Measurements from ENCODE around the gene EFHD2.

Gene EFHD2

DNA sequence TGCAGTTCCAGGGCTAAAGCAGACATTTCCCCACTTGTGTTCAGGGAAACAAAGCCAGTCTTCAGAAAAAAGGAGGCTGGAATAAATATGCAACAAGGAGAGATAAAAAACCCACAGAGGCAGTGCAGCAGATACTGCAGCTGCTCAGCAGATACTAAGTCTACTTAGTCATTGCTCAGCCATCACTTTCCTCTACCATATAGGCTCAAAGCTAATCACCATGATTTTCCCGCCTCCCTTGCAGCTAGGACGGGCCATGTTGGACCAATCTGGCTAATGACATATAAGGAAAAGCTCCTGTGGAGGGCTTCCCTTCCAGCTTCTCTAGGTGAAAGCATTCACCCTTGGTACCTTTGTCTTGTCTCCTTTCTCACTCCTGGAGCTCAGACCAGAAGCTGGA lies 10.0 kb upstream of the EFHD2 start:
- Histone ChIP-seq H3K9ac (no peak overlapping the region), H3K4me2 (no peak overlapping the region), H4K20me1 (ENCODE audit: insufficient read depth) (no peaks in the 10 kb centered on the region), H3K36me3 (ENCODE audit: insufficient read depth) (no peaks in the 10 kb centered on the region), H3K27ac (no peak overlapping the region), H3K27me3 (ENCODE audit: insufficient read depth, low read depth) (no peaks in the 10 kb centered on the region), H3K4me1 (ENCODE audit: low read depth, poor library complexity, severe bottlenecking) (no peaks in the 10 kb centered on the region), H3K79me2 (ENCODE audit: insufficient read depth, low read depth) (no peaks in the 10 kb centered on the region), H2AFZ (ENCODE audit: low read depth) (no peak overlapping the region), H3K4me3 (IDR thresholded peaks at IDR 0.05; ENCODE audit: insufficient read depth, low read depth, low read length) (no peak overlapping the region)
- TF ChIP-seq, protein P1, sequence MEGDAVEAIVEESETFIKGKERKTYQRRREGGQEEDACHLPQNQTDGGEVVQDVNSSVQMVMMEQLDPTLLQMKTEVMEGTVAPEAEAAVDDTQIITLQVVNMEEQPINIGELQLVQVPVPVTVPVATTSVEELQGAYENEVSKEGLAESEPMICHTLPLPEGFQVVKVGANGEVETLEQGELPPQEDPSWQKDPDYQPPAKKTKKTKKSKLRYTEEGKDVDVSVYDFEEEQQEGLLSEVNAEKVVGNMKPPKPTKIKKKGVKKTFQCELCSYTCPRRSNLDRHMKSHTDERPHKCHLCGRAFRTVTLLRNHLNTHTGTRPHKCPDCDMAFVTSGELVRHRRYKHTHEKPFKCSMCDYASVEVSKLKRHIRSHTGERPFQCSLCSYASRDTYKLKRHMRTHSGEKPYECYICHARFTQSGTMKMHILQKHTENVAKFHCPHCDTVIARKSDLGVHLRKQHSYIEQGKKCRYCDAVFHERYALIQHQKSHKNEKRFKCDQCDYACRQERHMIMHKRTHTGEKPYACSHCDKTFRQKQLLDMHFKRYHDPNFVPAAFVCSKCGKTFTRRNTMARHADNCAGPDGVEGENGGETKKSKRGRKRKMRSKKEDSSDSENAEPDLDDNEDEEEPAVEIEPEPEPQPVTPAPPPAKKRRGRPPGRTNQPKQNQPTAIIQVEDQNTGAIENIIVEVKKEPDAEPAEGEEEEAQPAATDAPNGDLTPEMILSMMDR (conservative IDR thresholded peaks at IDR 0.05; ENCODE audit: low read depth, low read length), result no peak

DNA sequence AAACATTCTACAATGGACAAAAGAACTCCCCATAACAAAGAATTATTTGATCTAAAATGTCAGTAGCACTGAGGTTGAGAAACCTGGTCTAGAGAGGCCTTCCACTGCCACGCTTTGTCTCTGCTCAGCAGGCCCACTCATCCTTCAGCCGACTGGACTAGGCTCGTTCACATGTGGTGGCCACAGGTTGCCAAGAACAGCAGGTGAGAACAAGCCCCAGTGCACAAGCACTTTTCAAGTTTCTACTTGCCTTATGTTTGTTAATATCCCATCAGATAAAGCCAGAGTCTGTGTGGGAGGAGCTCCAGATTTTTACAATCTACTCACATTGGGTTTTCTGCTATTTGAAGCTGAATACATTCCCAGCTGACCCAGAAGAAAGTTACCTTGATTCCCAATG lies 9.1 kb upstream of the EFHD2 start:
- TF ChIP-seq, protein P1 (conservative IDR thresholded peaks at IDR 0.05; ENCODE audit: low read depth, low read length), result no peak
- Histone ChIP-seq H4K20me1 (ENCODE audit: insufficient read depth) (no peaks in the 10 kb centered on the region), H3K4me2 (no peak overlapping the region), H3K4me3 (IDR thresholded peaks at IDR 0.05; ENCODE audit: insufficient read depth, low read depth, low read length) (no peak overlapping the region), H3K36me3 (ENCODE audit: insufficient read depth) (no peaks in the 10 kb centered on the region), H3K4me1 (ENCODE audit: low read depth, poor library complexity, severe bottlenecking) (no peaks in the 10 kb centered on the region), H3K27ac (no peak overlapping the region), H2AFZ (ENCODE audit: low read depth) (no peak overlapping the region), H3K79me2 (ENCODE audit: insufficient read depth, low read depth) (no peaks in the 10 kb centered on the region), H3K9ac (no peak overlapping the region), H3K27me3 (ENCODE audit: insufficient read depth, low read depth) (no peaks in the 10 kb centered on the region)

DNA sequence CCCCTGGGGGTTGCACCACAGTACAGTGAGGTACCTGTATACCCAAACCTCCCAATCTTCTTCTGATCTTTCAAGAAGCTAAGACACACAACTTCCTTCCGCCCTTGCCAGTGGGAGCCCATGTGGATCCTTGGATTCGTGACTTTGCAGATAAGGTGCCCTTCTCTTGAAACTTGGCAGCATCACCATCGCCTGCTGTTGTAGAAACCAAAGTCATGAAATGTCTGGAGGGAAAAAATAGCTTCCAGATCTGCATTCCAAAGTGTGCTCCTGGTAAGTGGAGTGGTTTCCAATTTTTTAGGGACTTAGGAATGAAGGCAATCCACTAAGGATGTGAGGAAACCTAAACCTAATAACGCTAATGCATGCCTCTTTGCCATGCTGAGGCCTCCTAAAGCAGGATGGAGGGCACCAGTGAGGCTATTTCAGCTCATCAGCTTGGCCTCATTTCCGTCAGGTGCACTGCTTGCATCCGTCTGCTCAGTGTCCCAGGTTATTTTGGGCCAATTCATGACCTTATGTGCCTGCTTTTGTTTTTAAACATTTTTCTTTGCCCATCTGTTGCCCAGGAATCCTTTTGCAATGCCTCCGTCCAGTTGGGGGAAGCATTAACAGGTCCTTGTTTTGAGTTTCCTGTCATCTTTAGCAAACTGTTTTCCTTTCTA lies 8.2 kb upstream of the EFHD2 start:
- Histone ChIP-seq H3K27ac (no peak overlapping the region), H3K9ac (no peak overlapping the region), H3K4me2 (no peak overlapping the region), H3K27me3 (ENCODE audit: insufficient read depth, low read depth) (no peaks in the 10 kb centered on the region), H4K20me1 (ENCODE audit: insufficient read depth) (no peaks in the 10 kb centered on the region), H3K36me3 (ENCODE audit: insufficient read depth) (no peaks in the 10 kb centered on the region), H2AFZ (ENCODE audit: low read depth) (no peak overlapping the region), H3K4me1 (ENCODE audit: low read depth, poor library complexity, severe bottlenecking) (no peaks in the 10 kb centered on the region), H3K79me2 (ENCODE audit: insufficient read depth, low read depth) (no peaks in the 10 kb centered on the region), H3K4me3 (IDR thresholded peaks at IDR 0.05; ENCODE audit: insufficient read depth, low read depth, low read length) (no peak overlapping the region)
- TF ChIP-seq, protein P1 (conservative IDR thresholded peaks at IDR 0.05; ENCODE audit: low read depth, low read length), result no peak

DNA sequence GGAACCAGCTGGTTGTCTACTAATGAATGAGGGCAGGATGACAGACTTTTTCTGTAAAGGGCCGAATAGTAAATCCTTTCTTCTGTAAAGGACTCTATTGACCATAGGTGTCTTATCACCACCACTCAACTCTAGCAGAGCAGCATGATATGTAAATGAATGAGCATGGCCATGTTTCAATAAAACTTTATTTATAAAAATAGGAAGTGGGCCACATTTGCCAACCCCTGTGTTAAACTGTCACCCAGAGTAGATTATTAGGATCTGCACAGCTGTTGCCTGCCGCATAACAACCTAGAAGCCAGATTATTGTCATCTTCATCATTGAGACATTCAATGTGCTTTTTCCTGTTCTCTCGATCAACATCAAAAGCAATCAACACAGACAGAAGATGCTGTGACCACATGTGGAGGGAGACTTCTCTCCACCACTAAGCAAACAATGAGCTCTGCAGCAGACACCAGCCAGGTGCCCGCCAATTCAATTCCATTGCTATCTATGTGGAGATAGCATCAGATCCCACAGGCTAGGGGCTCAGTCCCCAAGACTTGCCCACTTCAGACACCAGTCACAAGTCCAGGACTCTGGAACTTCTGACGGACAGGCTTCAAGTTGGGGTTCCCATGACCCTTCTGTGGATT lies 6.8 kb upstream of the EFHD2 start:
- H3K4me1 ChIP-seq (ENCODE audit: low read depth, poor library complexity, severe bottlenecking), result no peaks in the 10 kb centered on the region
- no peak overlapping the region for H3K9ac ChIP-seq
- no peak overlapping the region for H2AFZ ChIP-seq (ENCODE audit: low read depth)
- H3K79me2 ChIP-seq (ENCODE audit: insufficient read depth, low read depth), result no peaks in the 10 kb centered on the region
- TF ChIP-seq, protein P1 (conservative IDR thresholded peaks at IDR 0.05; ENCODE audit: low read depth, low read length), result no peak
- no peak overlapping the region for H3K4me2 ChIP-seq
- H3K4me3 ChIP-seq (IDR thresholded peaks at IDR 0.05; ENCODE audit: insufficient read depth, low read depth, low read length), result no peak overlapping the region
- no peaks in the 10 kb centered on the region for H3K36me3 ChIP-seq (ENCODE audit: insufficient read depth)
- H3K27me3 ChIP-seq (ENCODE audit: insufficient read depth, low read depth), result 0 out of 2 replicates have a peak, but pooled peaks cover 4% of the 10 kb centered on the region
- H4K20me1 ChIP-seq (ENCODE audit: insufficient read depth), result no peaks in the 10 kb centered on the region
- no peak overlapping the region for H3K27ac ChIP-seq

Data from KMS-11 (cell line).